GM23338 (cell line): Measurements from ENCODE around the gene UBA3.

Experiments used
- EZH2 ChIP-seq: fragments of 200-600 bp; sonication (generic); IDR thresholded peaks from one replicate; pipeline ENCODE4 v1.8.0; 2017; ENCODE audit warnings: antibody characterized with exemption, mild to moderate bottlenecking, low read depth; ENCODE audit not compliant: unreplicated experiment
- EZH2phosphoT487 ChIP-seq: fragments of 200-600 bp; sonication (generic); IDR thresholded peaks from one replicate; pipeline ENCODE4 v1.8.1; 2018; ENCODE audit warnings: antibody characterized with exemption; ENCODE audit not compliant: unreplicated experiment
- POLR2AphosphoS5 ChIP-seq: IDR thresholded peaks from 2 replicates; pipeline ENCODE4 v1.6.1; 2016; ENCODE audit warnings: antibody characterized with exemption, low read depth
- TF ChIP-seq, protein P1 (sequence below): IDR thresholded peaks from one replicate; pipeline ENCODE4 v1.6.1; 2018; ENCODE audit warnings: antibody characterized with exemption; ENCODE audit not compliant: unreplicated experiment
- TF ChIP-seq, protein P2 (sequence below), 2 experiments: fragments of 200-600 bp in 1 of 2; sonication (generic) in 1 of 2; conservative IDR thresholded peaks; 2 replicates each; pipeline versions ENCODE4 v1.5.1 to v1.6.1; 2016 to 2017; ENCODE audit warnings: antibody characterized with exemption in 2 of 2, low read depth in 2 of 2, mild to moderate bottlenecking in 2 of 2, moderate library complexity in 1 of 2

DNA sequence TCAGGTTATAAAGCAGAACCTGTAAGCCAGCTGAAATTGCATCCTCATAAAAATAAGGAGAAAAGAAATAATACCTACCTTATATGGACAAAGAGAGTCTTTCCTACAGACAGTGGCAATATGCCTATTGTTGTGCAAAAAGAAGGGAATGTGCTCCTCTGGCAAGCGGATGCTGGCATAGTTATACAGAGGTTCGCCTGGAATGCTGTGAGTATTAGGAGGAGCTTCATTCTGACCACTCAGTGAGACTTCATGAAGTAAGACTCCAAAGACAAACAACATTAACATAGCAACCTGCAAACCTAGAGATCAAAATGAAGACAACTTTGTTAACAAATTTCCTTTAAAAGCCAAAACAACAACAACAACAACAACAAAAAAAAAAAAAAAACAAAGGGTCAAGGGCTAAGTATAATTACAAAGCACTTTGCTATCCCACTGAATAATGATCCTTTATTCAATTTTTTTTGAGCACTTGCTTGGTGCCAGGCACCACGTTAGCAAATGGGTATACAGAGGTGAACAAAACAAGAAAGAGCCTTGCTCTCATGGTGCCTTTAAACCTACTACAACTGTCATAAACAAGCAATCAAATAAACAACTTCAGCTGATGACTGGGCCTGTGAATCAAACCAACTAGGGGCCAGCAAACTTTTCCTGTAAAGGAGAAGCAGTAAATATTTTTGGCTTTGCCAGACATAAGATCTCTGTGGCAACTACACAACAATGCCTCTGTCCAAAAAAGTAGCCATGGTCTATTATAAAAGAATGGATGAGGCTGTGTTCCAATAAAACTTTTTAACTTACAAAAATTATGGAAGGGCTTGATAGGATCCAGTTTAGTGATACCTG, 70.4 kb downstream of the UBA3 start:
- TF ChIP-seq, protein P1, sequence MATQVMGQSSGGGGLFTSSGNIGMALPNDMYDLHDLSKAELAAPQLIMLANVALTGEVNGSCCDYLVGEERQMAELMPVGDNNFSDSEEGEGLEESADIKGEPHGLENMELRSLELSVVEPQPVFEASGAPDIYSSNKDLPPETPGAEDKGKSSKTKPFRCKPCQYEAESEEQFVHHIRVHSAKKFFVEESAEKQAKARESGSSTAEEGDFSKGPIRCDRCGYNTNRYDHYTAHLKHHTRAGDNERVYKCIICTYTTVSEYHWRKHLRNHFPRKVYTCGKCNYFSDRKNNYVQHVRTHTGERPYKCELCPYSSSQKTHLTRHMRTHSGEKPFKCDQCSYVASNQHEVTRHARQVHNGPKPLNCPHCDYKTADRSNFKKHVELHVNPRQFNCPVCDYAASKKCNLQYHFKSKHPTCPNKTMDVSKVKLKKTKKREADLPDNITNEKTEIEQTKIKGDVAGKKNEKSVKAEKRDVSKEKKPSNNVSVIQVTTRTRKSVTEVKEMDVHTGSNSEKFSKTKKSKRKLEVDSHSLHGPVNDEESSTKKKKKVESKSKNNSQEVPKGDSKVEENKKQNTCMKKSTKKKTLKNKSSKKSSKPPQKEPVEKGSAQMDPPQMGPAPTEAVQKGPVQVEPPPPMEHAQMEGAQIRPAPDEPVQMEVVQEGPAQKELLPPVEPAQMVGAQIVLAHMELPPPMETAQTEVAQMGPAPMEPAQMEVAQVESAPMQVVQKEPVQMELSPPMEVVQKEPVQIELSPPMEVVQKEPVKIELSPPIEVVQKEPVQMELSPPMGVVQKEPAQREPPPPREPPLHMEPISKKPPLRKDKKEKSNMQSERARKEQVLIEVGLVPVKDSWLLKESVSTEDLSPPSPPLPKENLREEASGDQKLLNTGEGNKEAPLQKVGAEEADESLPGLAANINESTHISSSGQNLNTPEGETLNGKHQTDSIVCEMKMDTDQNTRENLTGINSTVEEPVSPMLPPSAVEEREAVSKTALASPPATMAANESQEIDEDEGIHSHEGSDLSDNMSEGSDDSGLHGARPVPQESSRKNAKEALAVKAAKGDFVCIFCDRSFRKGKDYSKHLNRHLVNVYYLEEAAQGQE: no peak
- TF ChIP-seq, protein P2, sequence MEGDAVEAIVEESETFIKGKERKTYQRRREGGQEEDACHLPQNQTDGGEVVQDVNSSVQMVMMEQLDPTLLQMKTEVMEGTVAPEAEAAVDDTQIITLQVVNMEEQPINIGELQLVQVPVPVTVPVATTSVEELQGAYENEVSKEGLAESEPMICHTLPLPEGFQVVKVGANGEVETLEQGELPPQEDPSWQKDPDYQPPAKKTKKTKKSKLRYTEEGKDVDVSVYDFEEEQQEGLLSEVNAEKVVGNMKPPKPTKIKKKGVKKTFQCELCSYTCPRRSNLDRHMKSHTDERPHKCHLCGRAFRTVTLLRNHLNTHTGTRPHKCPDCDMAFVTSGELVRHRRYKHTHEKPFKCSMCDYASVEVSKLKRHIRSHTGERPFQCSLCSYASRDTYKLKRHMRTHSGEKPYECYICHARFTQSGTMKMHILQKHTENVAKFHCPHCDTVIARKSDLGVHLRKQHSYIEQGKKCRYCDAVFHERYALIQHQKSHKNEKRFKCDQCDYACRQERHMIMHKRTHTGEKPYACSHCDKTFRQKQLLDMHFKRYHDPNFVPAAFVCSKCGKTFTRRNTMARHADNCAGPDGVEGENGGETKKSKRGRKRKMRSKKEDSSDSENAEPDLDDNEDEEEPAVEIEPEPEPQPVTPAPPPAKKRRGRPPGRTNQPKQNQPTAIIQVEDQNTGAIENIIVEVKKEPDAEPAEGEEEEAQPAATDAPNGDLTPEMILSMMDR (conservative IDR thresholded peaks at IDR 0.05; ENCODE audit: low read depth in 2 of 2): no peak
- no peak for TF ChIP-seq EZH2phosphoT487
- no peak for TF ChIP-seq EZH2
- no peak for TF ChIP-seq POLR2AphosphoS5
